ENCODE measurements around the gene KIF6.

DNA sequence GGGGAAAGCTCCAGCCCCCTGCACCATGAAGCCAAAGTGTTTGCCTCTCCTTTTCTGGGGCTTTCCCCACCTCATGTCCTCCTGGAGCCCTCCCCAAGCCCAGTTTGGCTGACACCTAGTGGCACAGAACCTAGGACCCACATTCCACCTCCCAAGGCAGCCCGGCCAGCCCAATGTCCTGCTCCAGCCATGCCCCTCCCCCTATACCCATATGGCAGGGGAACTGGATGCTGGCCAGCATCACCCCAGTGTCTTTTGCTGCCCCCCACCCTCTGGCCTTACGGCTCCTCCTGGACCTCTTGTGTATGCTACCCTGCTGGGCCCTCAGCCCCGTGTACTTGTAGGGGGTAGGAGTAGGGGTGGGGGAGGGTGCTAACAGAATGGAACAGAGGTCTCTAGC lies 170.1 kb downstream of the KIF6 start:
- TF ChIP-seq GATA3 (IDR thresholded peaks at IDR 0.05; ENCODE audit: low read depth, low read length), result no peak
- no peak for TF ChIP-seq GATA2 (IDR thresholded peaks at IDR 0.05; ENCODE audit: low read depth, low read length)

All from SH-SY5Y (cell line).